SU-DHL-6 (cell line): Measurements from ENCODE around the gene E2F6.

Experiments
- H2AFZ ChIP-seq: fragments of 200-600 bp; sonication (generic); 2 replicates; pipeline ENCODE4 v1.6.1; 2014; ENCODE audit warnings: low read depth, mild to moderate bottlenecking, moderate library complexity, mixed read lengths, antibody characterized with exemption, low read length; ENCODE audit not compliant: severe bottlenecking
- H3F3A ChIP-seq: fragments of 200-600 bp; shearing (Covaris generic); 2 replicates; pipeline ENCODE4 v1.6.0; 2016; ENCODE audit warnings: antibody characterized with exemption, mild to moderate bottlenecking; ENCODE audit not compliant: insufficient read depth
- H3K27ac ChIP-seq: fragments of 200-600 bp; sonication (generic); 2 replicates; pipeline ENCODE4 v1.5.1; 2016; ENCODE audit warnings: low read depth, mild to moderate bottlenecking, low read length, moderate library complexity, mixed read lengths
- H3K27me3 ChIP-seq: fragments of 200-600 bp; sonication (generic), shearing (Covaris generic); 2 replicates; pipeline ENCODE4 v1.6.0; 2014; ENCODE audit warnings: mild to moderate bottlenecking, low read length
- H3K36me3 ChIP-seq: fragments of 200-600 bp; sonication (generic); 2 replicates; pipeline ENCODE4 v1.6.1; 2014; ENCODE audit warnings: mild to moderate bottlenecking, low read length, mixed read lengths
- H3K4me2 ChIP-seq: fragments of 300-600, 200-600 bp; shearing (Covaris generic), sonication (generic); 2 replicates; pipeline ENCODE4 v1.6.0; 2014; ENCODE audit warnings: low read length, low read depth, mild to moderate bottlenecking; ENCODE audit not compliant: poor library complexity, severe bottlenecking
- H3K4me3 ChIP-seq: fragments of 200-600 bp; sonication (generic); 2 replicates; pipeline ENCODE4 v1.5.1; 2014; ENCODE audit warnings: antibody characterized with exemption, low read length, mild to moderate bottlenecking, mixed read lengths; ENCODE audit not compliant: insufficient read depth, poor library complexity, severe bottlenecking
- H3K79me2 ChIP-seq: fragments of 200-600 bp; sonication (generic); 2 replicates; pipeline ENCODE4 v1.6.1; 2014; ENCODE audit warnings: mild to moderate bottlenecking, low read length, moderate library complexity; ENCODE audit not compliant: insufficient read depth
- H3K9ac ChIP-seq: fragments of 200-600 bp; sonication (generic); 2 replicates; pipeline ENCODE4 v1.7.0; 2014; ENCODE audit warnings: mild to moderate bottlenecking, low read length
- H3K9me2 ChIP-seq: fragments of 200-600 bp; sonication (generic); replicated peaks from 2 replicates; pipeline ENCODE4 v1.6.1; 2014; ENCODE audit warnings: low read length; ENCODE audit not compliant: insufficient read depth
- H3K9me3 ChIP-seq: fragments of 200-600 bp; sonication (generic); 2 replicates; pipeline ENCODE4 v1.6.1; 2014; ENCODE audit warnings: low read length, mixed read lengths; ENCODE audit not compliant: insufficient read depth
- H4K20me1 ChIP-seq: fragments of 200-600 bp; sonication (generic); 2 replicates; pipeline ENCODE4 v1.6.1; 2014; ENCODE audit warnings: low read depth, mild to moderate bottlenecking, antibody characterized with exemption, low read length, moderate library complexity, mixed read lengths
- EZH2phosphoT487 ChIP-seq: fragments of 200-600 bp; sonication (generic), shearing (Covaris generic); conservative IDR thresholded peaks from 2 replicates; pipeline ENCODE4 v1.6.1; 2018; ENCODE audit warnings: mild to moderate bottlenecking, antibody characterized with exemption, low read length, moderate library complexity, mixed read lengths
- TF ChIP-seq, protein P1 (sequence below): fragments of 200-600 bp; sonication (generic); IDR thresholded peaks from one replicate; pipeline ENCODE4 v1.5.1; 2017; ENCODE audit warnings: antibody characterized with exemption, mild to moderate bottlenecking, low read length, moderate library complexity; ENCODE audit not compliant: insufficient read depth, poor library complexity, severe bottlenecking

E2F6 gene

DNA sequence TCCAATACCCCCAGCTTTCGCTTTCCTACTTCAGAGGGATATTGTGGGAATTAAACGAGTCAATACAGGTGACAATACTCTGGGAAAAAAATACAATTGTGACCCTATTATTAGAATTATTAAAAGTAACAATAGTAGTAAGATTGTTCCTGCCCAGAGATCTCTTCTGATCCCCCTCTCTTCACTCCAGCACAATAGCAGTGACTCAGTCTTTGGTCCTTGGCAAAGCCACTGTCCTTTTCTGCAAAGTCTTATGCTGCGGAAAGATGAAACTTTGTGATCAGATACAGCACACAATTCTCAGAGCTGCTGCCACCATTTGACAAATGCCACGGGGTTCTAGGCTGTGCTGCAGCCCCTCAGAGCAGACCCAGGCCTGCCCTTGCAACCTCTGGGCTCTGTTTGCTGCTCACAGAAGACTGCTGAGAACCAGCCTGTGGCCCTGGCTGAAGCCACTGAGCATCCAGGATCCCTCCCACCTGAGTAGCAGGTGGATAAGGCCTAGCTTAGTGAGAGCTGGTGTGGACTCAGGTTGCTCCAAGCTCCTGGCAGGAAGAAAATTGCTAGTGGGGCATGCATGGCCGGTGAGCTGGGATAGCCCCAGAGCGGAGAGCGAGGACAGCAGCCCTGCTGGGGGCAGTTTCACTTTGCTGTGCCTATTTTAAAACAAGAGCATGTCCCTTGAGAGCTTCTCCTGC lies 61.4 kb downstream of the E2F6 start:
- H3K36me3 ChIP-seq = no peaks in the 10 kb centered on the region
- no peaks in the 10 kb centered on the region for H3K27me3 ChIP-seq
- H3K9me2 ChIP-seq = no peaks in the 10 kb centered on the region
- H4K20me1 ChIP-seq = no peaks in the 10 kb centered on the region
- no peak overlapping the region for H3K4me3 ChIP-seq
- H3K9ac ChIP-seq = no peak overlapping the region
- no peaks in the 10 kb centered on the region for H3K79me2 ChIP-seq
- H3F3A ChIP-seq = no peaks in the 10 kb centered on the region
- TF ChIP-seq EZH2phosphoT487 = no peak
- TF ChIP-seq, protein P1, sequence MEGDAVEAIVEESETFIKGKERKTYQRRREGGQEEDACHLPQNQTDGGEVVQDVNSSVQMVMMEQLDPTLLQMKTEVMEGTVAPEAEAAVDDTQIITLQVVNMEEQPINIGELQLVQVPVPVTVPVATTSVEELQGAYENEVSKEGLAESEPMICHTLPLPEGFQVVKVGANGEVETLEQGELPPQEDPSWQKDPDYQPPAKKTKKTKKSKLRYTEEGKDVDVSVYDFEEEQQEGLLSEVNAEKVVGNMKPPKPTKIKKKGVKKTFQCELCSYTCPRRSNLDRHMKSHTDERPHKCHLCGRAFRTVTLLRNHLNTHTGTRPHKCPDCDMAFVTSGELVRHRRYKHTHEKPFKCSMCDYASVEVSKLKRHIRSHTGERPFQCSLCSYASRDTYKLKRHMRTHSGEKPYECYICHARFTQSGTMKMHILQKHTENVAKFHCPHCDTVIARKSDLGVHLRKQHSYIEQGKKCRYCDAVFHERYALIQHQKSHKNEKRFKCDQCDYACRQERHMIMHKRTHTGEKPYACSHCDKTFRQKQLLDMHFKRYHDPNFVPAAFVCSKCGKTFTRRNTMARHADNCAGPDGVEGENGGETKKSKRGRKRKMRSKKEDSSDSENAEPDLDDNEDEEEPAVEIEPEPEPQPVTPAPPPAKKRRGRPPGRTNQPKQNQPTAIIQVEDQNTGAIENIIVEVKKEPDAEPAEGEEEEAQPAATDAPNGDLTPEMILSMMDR = no peak
- no peak overlapping the region for H3K27ac ChIP-seq
- no peak overlapping the region for H2AFZ ChIP-seq
- H3K4me2 ChIP-seq = no peak overlapping the region
- no peaks in the 10 kb centered on the region for H3K9me3 ChIP-seq

DNA sequence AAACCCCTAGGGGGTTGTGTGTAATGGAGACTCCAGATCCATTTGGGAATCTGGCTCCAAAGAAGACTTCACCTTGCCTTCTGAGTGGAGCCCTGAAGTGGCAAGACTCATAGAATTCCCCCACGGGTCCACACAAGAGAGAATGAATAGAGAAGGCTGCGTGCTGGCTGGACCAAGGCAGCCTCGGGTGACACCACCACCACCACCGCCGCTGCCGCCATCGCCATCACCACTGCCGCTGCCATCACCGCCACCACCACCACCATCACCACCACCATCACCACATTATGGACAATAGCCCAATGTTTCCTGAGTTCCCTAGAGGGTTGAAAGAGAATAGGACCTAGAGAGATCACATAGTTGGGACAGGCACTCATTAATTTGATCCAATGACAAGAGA lies 63.5 kb downstream of the E2F6 start:
- H3K9ac ChIP-seq = no peak overlapping the region
- H3K36me3 ChIP-seq = no peaks in the 10 kb centered on the region
- H3K27me3 ChIP-seq = no peaks in the 10 kb centered on the region
- TF ChIP-seq, protein P1 = no peak
- TF ChIP-seq EZH2phosphoT487 = no peak
- no peak overlapping the region for H3K4me3 ChIP-seq
- H3F3A ChIP-seq = no peaks in the 10 kb centered on the region
- no peaks in the 10 kb centered on the region for H3K9me2 ChIP-seq
- H4K20me1 ChIP-seq = no peaks in the 10 kb centered on the region
- H3K27ac ChIP-seq = no peak overlapping the region
- H3K9me3 ChIP-seq = no peaks in the 10 kb centered on the region
- no peaks in the 10 kb centered on the region for H3K79me2 ChIP-seq
- H2AFZ ChIP-seq = no peak overlapping the region
- no peak overlapping the region for H3K4me2 ChIP-seq

DNA sequence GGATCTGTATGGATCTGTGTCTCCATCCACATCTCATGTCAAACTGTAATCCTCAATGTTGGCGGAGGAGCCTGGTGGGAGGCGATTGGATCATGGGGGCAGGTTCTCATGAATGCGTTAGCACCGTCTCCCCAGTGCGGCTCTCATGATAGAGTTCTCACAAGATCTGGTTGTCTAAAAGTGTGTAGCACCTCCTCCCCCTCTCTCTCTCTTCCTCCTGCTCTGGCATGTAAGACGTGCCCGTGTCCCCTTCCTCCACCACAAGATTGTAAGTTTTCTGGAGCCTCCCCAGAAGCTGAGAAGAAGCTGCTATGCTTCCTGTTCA lies 66.6 kb downstream of the E2F6 start:
- H3K4me2 ChIP-seq = no peak overlapping the region
- H3K27me3 ChIP-seq = no peaks in the 10 kb centered on the region
- no peaks in the 10 kb centered on the region for H3K79me2 ChIP-seq
- no peaks in the 10 kb centered on the region for H3F3A ChIP-seq
- H3K27ac ChIP-seq = no peak overlapping the region
- no peaks in the 10 kb centered on the region for H3K9me2 ChIP-seq
- no peaks in the 10 kb centered on the region for H3K36me3 ChIP-seq
- no peak overlapping the region for H3K9ac ChIP-seq
- H2AFZ ChIP-seq = no peak overlapping the region
- H3K4me3 ChIP-seq = no peak overlapping the region
- TF ChIP-seq, protein P1 = no peak
- no peak for TF ChIP-seq EZH2phosphoT487
- H3K9me3 ChIP-seq = no peaks in the 10 kb centered on the region
- no peaks in the 10 kb centered on the region for H4K20me1 ChIP-seq
